Esophagus muscularis mucosa (tissue), 2 donors: ENCODE data around the gene PLD1.

Source experiments
- EP300 ChIP-seq: sonication (generic); formaldehyde crosslinking; IDR thresholded peaks from one replicate; pipeline ENCODE4 v1.6.1; 2017; ENCODE audit warnings: antibody characterized with exemption
- POLR2A ChIP-seq: fragments of 450-650 bp; IDR thresholded peaks from one replicate; pipeline ENCODE4 v1.6.1; 2017; ENCODE audit warnings: antibody characterized with exemption, moderate library complexity, mild to moderate bottlenecking, low read depth

DNA sequence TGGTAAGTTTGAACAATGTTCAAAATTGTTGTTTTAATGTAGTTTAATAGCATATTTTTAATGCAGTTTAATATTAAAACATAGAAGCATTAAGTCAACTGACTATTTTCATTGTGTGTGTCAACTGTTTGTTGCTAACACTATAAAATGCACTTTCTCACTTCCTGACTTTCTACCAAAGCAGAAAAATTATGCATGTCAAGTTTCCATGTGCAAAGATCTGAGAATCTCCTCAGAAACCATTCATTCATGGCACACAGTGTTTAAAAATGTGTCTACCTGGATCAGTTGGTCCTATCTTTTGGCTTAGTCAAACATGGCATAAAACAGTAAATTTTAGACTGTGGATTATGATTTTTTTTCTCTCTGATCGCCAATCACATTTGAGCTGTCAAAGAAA lies 156.0 kb downstream of the PLD1 start:
- TF ChIP-seq POLR2A (no peak), EP300 (no peak)
